Astrocyte (in vitro differentiated cells and primary cell): ENCODE measurements around the gene PI3. TPM values are rescaled to one million over a fixed set of nuclear protein-coding genes. Genes with fewer than 3 reads are reported as not detected.
"Not testable (repeated sequence)": the region's sequence is repeated elsewhere in the genome, so short reads cannot be mapped to it uniquely, and the experiment has no call there.

ENCODE experiments used
- DNase-seq: peaks from one replicate; pipeline ENCODE4 v3.0.0-alpha.2; 2010; ENCODE audit warnings: low read depth
- FAIRE-seq: peaks from 2 replicates; lab custom pipeline; 2011; peaks lifted over from hg19 to GRCh38; lab: Jason Lieb, UNC
- H2AFZ ChIP-seq: 2 replicates; pipeline ENCODE4 v1.6.0; 2012; ENCODE audit warnings: low read depth, low read length, inconsistent platforms
- H3K27ac ChIP-seq: 2 replicates; pipeline ENCODE4 v1.5.1; 2011; ENCODE audit warnings: low read depth, low read length, inconsistent platforms
- H3K27me3 ChIP-seq: 2 replicates; pipeline ENCODE4 v1.6.0; 2011; ENCODE audit warnings: low read length, inconsistent platforms; ENCODE audit not compliant: insufficient read depth
- H3K36me3 ChIP-seq: 2 replicates; pipeline ENCODE4 v1.5.1; 2011; ENCODE audit warnings: low read length, inconsistent platforms; ENCODE audit not compliant: insufficient read depth
- H3K4me1 ChIP-seq: 2 replicates; pipeline ENCODE4 v1.5.1; 2011; ENCODE audit warnings: low read length, inconsistent platforms; ENCODE audit not compliant: insufficient read depth
- H3K4me2 ChIP-seq: 2 replicates; pipeline ENCODE4 v1.6.0; 2012; ENCODE audit warnings: low read length, inconsistent platforms
- H3K4me3 ChIP-seq: 2 replicates; pipeline ENCODE4 v1.5.1; 2011; ENCODE audit warnings: low read depth, mild to moderate bottlenecking, low read length, inconsistent platforms; ENCODE audit not compliant: insufficient read depth
- H3K79me2 ChIP-seq: 2 replicates; pipeline ENCODE4 v1.6.0; 2012; ENCODE audit warnings: mild to moderate bottlenecking, low read length, inconsistent platforms; ENCODE audit not compliant: insufficient read depth
- H3K9ac ChIP-seq: 2 replicates; pipeline ENCODE4 v1.6.0; 2012; ENCODE audit warnings: mild to moderate bottlenecking, low read length, inconsistent platforms
- H3K9me3 ChIP-seq: 2 replicates; pipeline ENCODE4 v1.5.1; 2012; ENCODE audit warnings: low read depth, mild to moderate bottlenecking, low read length, inconsistent platforms; ENCODE audit not compliant: insufficient read depth
- H4K20me1 ChIP-seq: 2 replicates; pipeline ENCODE4 v1.6.0; 2012; ENCODE audit warnings: low read length, inconsistent platforms; ENCODE audit not compliant: insufficient read depth
- H3K27ac Mint-ChIP-seq: one replicate; pipeline ENCODE4 v1.8.0; 2021; ENCODE audit warnings: mild to moderate bottlenecking, mixed read lengths; ENCODE audit not compliant: unreplicated experiment
- H3K27me3 Mint-ChIP-seq: one replicate; pipeline ENCODE4 v1.8.0; 2021; ENCODE audit warnings: low read depth, mixed read lengths; ENCODE audit not compliant: unreplicated experiment
- H3K36me3 Mint-ChIP-seq: one replicate; pipeline ENCODE4 v1.8.0; 2021; ENCODE audit warnings: low read depth, mixed read lengths; ENCODE audit not compliant: unreplicated experiment
- H3K4me1 Mint-ChIP-seq: one replicate; pipeline ENCODE4 v1.8.0; 2021; ENCODE audit warnings: low read depth, mixed read lengths; ENCODE audit not compliant: unreplicated experiment
- H3K4me3 Mint-ChIP-seq: one replicate; pipeline ENCODE4 v1.8.0; 2021; ENCODE audit warnings: mild to moderate bottlenecking, moderate library complexity, mixed read lengths; ENCODE audit not compliant: unreplicated experiment
- H3K9me3 Mint-ChIP-seq: one replicate; pipeline ENCODE4 v1.8.0; 2021; ENCODE audit warnings: mild to moderate bottlenecking, mixed read lengths; ENCODE audit not compliant: unreplicated experiment
- EZH2 ChIP-seq: IDR thresholded peaks from 2 replicates; pipeline ENCODE4 v1.6.1; 2012; ENCODE audit warnings: mild to moderate bottlenecking, low read length, inconsistent platforms; ENCODE audit not compliant: insufficient read depth
- total RNA-seq: library from RNA; stranded (reverse); gene quantifications from 2 replicates; pipeline ENCODE4 v1.2.1, GENCODE V29; 2021
- TF ChIP-seq, protein P1 (sequence below): IDR thresholded peaks from 2 replicates; pipeline ENCODE4 v1.5.1; 2011; ENCODE audit warnings: low read depth, mild to moderate bottlenecking, inconsistent platforms, low read length, moderate library complexity; ENCODE audit not compliant: insufficient read depth

The PI3 gene
- total RNA-seq, 1 donor from 2014 or later = not detected

DNA sequence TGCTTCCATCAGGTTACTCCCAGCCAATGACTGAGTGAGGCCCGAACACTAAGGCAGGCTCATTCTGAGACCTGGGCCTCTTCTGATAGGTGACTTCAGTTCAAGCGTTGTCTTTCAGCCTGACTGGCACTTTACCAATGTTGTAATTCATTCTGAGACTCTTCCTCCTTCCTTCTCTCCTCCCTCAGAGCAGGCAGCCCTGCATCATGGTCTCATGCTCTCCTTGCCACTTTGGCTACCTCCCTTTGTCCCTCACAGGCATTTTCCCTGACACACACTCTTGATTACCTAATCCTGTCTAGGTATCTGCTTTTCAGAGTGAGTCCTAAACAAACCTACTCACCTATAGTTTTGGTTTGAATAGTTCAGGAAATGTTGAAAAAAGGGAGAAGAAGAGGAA lies 37.8 kb upstream of the PI3 start:
- H3K27me3 Mint-ChIP-seq = no peaks in the 10 kb centered on the region
- H3K4me2 ChIP-seq = no peak overlapping the region
- FAIRE-seq (no peak), DNase-seq (no peak)
- no peak for TF ChIP-seq EZH2
- TF ChIP-seq, protein P1, sequence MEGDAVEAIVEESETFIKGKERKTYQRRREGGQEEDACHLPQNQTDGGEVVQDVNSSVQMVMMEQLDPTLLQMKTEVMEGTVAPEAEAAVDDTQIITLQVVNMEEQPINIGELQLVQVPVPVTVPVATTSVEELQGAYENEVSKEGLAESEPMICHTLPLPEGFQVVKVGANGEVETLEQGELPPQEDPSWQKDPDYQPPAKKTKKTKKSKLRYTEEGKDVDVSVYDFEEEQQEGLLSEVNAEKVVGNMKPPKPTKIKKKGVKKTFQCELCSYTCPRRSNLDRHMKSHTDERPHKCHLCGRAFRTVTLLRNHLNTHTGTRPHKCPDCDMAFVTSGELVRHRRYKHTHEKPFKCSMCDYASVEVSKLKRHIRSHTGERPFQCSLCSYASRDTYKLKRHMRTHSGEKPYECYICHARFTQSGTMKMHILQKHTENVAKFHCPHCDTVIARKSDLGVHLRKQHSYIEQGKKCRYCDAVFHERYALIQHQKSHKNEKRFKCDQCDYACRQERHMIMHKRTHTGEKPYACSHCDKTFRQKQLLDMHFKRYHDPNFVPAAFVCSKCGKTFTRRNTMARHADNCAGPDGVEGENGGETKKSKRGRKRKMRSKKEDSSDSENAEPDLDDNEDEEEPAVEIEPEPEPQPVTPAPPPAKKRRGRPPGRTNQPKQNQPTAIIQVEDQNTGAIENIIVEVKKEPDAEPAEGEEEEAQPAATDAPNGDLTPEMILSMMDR = no peak
- no peaks in the 10 kb centered on the region for H3K36me3 ChIP-seq
- peaks cover 8% of the 10 kb centered on the region for H3K27me3 ChIP-seq
- no peak overlapping the region for H2AFZ ChIP-seq
- H3K9me3 ChIP-seq = no peaks in the 10 kb centered on the region
- H3K27ac ChIP-seq = no peak overlapping the region
- no peaks in the 10 kb centered on the region for H3K79me2 ChIP-seq
- no peak overlapping the region for H3K9ac ChIP-seq
- H3K4me3 Mint-ChIP-seq = no peak overlapping the region
- H3K4me1 Mint-ChIP-seq = no peaks in the 10 kb centered on the region
- H3K36me3 Mint-ChIP-seq = no peaks in the 10 kb centered on the region
- peaks cover 1% of the 10 kb centered on the region for H3K9me3 Mint-ChIP-seq
- H3K4me3 ChIP-seq = no peak overlapping the region
- no peaks in the 10 kb centered on the region for H3K4me1 ChIP-seq
- H3K27ac Mint-ChIP-seq = no peak overlapping the region
- H4K20me1 ChIP-seq = no peaks in the 10 kb centered on the region

DNA sequence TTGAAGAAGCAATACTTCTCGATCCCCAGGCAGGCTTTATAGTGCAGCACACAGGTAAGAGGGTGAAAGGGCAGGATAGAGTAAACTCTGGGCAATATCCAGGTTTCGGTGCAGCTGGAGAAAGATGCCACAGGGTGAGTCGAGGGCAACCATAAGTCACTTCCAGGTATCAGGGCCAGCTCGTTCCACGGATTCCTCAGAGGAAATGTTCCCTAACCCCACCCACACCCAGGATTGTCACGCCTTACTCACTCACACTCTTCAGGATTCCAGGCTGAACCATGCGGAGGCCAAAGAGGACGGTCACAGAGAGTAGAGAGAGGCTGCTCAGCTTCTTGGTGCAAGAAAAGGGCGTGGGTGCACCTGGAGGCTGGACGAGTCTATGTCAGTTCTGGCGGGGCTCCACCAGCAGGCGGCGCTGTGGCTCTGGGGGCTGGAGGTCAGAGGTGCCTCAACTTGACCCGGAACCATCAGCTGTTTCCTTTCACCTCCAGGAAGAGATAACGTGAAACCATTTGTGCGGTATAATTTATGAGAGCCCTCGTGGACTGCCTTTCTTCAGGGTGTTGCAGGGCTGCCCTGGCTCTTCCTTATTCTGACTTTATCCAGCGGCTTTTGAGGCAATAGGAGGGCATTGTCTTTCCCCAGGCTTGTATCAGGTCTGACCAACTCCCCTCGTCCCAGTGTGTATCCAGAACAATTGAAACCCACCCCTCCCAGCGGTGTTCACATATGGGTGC lies 36.0 kb upstream of the PI3 start:
- Histone ChIP-seq H3K79me2 (no peaks in the 10 kb centered on the region), H3K9me3 (no peaks in the 10 kb centered on the region), H3K9ac (no peak overlapping the region), H3K27me3 (peaks cover 6% of the 10 kb centered on the region), H3K4me3 (no peak overlapping the region), H3K4me2 (no peak overlapping the region), H3K36me3 (no peaks in the 10 kb centered on the region), H2AFZ (no peak overlapping the region), H4K20me1 (no peaks in the 10 kb centered on the region), H3K27ac (no peak overlapping the region), H3K4me1 (no peaks in the 10 kb centered on the region)
- Mint-ChIP-seq H3K36me3 (no peaks in the 10 kb centered on the region), H3K27me3 (no peaks in the 10 kb centered on the region), H3K27ac (no peak overlapping the region), H3K4me1 (no peaks in the 10 kb centered on the region), H3K9me3 (peaks cover 5% of the 10 kb centered on the region), H3K4me3 (no peak overlapping the region)
- DNase-seq = no peak
- no peak for TF ChIP-seq EZH2
- TF ChIP-seq, protein P1 = peak; percentile 29
- FAIRE-seq = no peak

DNA sequence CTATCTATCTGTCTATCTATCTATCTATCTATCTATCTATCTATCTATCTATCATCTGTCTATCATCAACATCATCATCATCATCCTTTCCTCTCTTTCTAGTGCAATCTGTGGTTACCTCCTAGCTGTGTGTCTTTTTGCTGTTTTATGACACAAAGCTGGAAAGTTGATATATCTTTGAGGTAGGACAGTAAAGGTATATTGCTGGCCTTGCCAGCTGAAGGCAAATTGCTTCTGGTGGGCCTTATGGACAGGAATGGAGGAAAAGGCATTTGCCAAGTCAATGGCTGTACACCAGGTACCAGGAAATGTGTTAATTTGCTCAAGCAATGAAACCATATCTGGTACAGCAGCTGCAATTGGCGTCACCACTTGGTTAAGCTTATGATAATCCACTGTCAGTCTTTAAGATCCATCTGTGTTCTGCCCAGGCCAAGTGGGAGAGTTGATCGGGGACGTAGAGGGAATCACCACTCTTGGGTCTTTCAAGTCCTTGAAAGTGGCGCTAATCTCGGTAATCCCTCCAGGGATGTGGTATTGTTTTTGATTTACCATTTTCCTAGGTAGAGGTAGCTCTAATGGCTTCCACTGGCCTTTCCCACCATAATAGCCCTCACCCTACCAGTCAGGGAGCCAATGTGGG lies 34.8 kb upstream of the PI3 start:
- not testable (repeated sequence) for H3K27me3 ChIP-seq, H4K20me1 ChIP-seq, H3K27me3 Mint-ChIP-seq, H3K9me3 ChIP-seq, H3K4me3 Mint-ChIP-seq, H3K9me3 Mint-ChIP-seq, H3K27ac Mint-ChIP-seq, FAIRE-seq, H3K36me3 ChIP-seq, H3K79me2 ChIP-seq, H3K27ac ChIP-seq, H3K36me3 Mint-ChIP-seq, H2AFZ ChIP-seq, H3K9ac ChIP-seq, H3K4me1 Mint-ChIP-seq, H3K4me3 ChIP-seq, DNase-seq, H3K4me2 ChIP-seq, H3K4me1 ChIP-seq
